IPS-18a (cell line): ENCODE results near the gene FBXW11.
"Not testable (repeated sequence)": the region's sequence is repeated elsewhere in the genome, so short reads cannot be mapped to it uniquely, and the experiment has no call there.

Experiments used
- H3K27ac ChIP-seq: one replicate; pipeline ENCODE4 v1.5.1; 2013; ENCODE audit warnings: low read length
- H3K27me3 ChIP-seq: one replicate; pipeline ENCODE4 v1.6.1; 2013; ENCODE audit warnings: mild to moderate bottlenecking, low read length; ENCODE audit not compliant: control insufficient read depth, insufficient read depth
- H3K36me3 ChIP-seq: one replicate; pipeline ENCODE4 v1.6.1; 2013; ENCODE audit warnings: low read depth, low read length; ENCODE audit not compliant: control insufficient read depth
- H3K4me1 ChIP-seq: one replicate; pipeline ENCODE4 v1.6.1; 2013; ENCODE audit warnings: low read depth, low read length; ENCODE audit not compliant: control insufficient read depth
- H3K4me3 ChIP-seq: one replicate; pipeline ENCODE4 v1.5.1; 2013; ENCODE audit warnings: low read length
- H3K9ac ChIP-seq: one replicate; pipeline ENCODE4 v1.6.1; 2013; ENCODE audit warnings: mild to moderate bottlenecking, low read length, moderate library complexity
- H3K9me3 ChIP-seq: one replicate; pipeline ENCODE4 v1.6.1; 2013; ENCODE audit warnings: low read depth, low read length; ENCODE audit not compliant: control insufficient read depth

Gene FBXW11

GRCh38 chr5:172045315-172045632 is 38.8 kb upstream of the FBXW11 start:
- Histone ChIP-seq H3K4me1 (peaks cover 3% of the 10 kb centered on the region), H3K9ac (no peak overlapping the region), H3K4me3 (no peak overlapping the region), H3K27me3 (no peaks in the 10 kb centered on the region), H3K27ac (no peak overlapping the region), H3K9me3 (no peaks in the 10 kb centered on the region), H3K36me3 (no peaks in the 10 kb centered on the region)

- no peak overlapping the region for H3K9ac ChIP-seq
- H3K36me3 ChIP-seq, result no peaks in the 10 kb centered on the region
- H3K4me3 ChIP-seq, result no peak overlapping the region
- H3K4me1 ChIP-seq, result peaks cover 3% of the 10 kb centered on the region
- no peaks in the 10 kb centered on the region for H3K9me3 ChIP-seq
- no peak overlapping the region for H3K27ac ChIP-seq
- no peaks in the 10 kb centered on the region for H3K27me3 ChIP-seq
These were observed 38.3 kb upstream of the FBXW11 start for GRCh38 chr5:172044631-172045314.

DNA sequence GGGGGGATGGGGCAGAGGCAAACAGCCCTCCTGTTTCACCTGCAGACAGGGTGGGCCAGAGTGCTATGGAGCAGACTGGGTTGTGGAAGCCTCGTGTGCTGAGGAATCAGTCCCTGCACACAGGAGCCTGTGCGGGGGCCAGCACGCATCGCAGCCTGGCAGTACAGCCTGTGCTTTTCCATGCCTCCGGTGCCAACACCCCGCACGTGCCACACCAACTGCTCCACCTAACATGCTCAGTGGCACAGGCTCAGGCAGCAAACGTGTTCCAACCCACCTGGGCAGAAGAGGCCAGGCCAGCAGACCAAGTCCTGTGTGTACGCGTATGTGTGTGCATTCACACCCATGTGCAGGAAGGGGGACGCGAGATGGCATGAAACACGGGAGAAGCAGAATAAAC is 37.4 kb upstream of the FBXW11 start:
- Histone ChIP-seq H3K27me3 (no peaks in the 10 kb centered on the region), H3K9me3 (no peaks in the 10 kb centered on the region), H3K36me3 (no peaks in the 10 kb centered on the region), H3K27ac (no peak overlapping the region), H3K4me3 (no peak overlapping the region), H3K9ac (no peak overlapping the region), H3K4me1 (peaks cover under 1% of the 10 kb centered on the region)

GRCh38 chr5:172042183-172042582 is 35.7 kb upstream of the FBXW11 start:
- Histone ChIP-seq H3K9ac (no peak overlapping the region), H3K9me3 (no peaks in the 10 kb centered on the region), H3K27me3 (no peaks in the 10 kb centered on the region), H3K4me3 (no peak overlapping the region), H3K36me3 (no peaks in the 10 kb centered on the region), H3K27ac (no peak overlapping the region), H3K4me1 (no peaks in the 10 kb centered on the region)

DNA sequence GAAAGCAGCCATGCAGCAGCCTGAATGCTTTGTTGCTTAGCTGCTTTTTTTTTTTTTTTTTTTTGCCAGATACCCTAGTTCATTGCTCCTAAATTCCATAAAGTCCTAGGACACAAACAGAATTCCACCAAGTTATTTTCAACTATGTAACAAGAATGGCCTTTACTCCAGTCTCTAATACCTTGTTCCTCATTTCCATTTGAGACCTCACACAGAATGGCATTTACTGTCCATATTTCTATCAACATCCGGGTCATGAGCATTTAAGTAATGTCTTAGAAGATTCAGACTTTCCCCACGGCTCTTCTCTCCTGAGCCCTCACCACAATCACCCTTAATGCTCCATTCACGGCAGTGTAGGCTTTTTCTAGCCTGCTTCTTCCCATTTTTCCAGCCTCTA is 31.7 kb upstream of the FBXW11 start:
- H3K9ac ChIP-seq, result no peak overlapping the region
- H3K27ac ChIP-seq, result no peak overlapping the region
- H3K36me3 ChIP-seq, result no peaks in the 10 kb centered on the region
- no peaks in the 10 kb centered on the region for H3K4me1 ChIP-seq
- no peak overlapping the region for H3K4me3 ChIP-seq
- H3K27me3 ChIP-seq, result no peaks in the 10 kb centered on the region
- H3K9me3 ChIP-seq, result no peaks in the 10 kb centered on the region

- no peaks in the 10 kb centered on the region for H3K4me1 ChIP-seq
- H3K27ac ChIP-seq, result no peak overlapping the region
- no peaks in the 10 kb centered on the region for H3K36me3 ChIP-seq
- peaks cover 4% of the 10 kb centered on the region for H3K9me3 ChIP-seq
- no peaks in the 10 kb centered on the region for H3K27me3 ChIP-seq
- no peak overlapping the region for H3K9ac ChIP-seq
- no peak overlapping the region for H3K4me3 ChIP-seq
These were observed 28.6 kb upstream of the FBXW11 start for GRCh38 chr5:172035049-172035448.

- no peak overlapping the region for H3K9ac ChIP-seq
- no peaks in the 10 kb centered on the region for H3K36me3 ChIP-seq
- H3K9me3 ChIP-seq, result peaks cover 4% of the 10 kb centered on the region
- no peaks in the 10 kb centered on the region for H3K27me3 ChIP-seq
- no peak overlapping the region for H3K27ac ChIP-seq
- no peak overlapping the region for H3K4me3 ChIP-seq
- H3K4me1 ChIP-seq, result no peaks in the 10 kb centered on the region
These were observed 25.5 kb upstream of the FBXW11 start for GRCh38 chr5:172031894-172032461.

DNA sequence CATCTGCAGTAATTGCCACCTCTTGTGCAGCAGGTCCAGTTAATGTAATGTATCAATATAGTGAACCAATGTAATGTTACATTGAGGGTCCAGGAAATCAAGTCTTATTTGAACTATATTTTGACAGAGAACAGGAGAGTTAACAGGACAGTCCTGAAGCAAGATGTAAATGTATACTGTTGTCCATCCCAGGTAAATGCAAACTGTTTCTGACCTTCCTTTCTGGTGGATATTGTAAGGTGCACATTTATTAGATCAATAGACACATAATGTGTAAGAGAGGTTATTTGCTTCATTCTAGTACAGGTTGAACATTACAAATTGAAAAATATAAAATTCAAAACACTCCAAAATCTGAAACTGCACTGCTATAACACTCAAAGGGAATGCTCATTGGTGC is 23.4 kb upstream of the FBXW11 start:
- Histone ChIP-seq H3K27me3 (no peaks in the 10 kb centered on the region), H3K9me3 (peaks cover 4% of the 10 kb centered on the region), H3K4me3 (no peak overlapping the region), H3K9ac (no peak overlapping the region), H3K36me3 (no peaks in the 10 kb centered on the region), H3K27ac (no peak overlapping the region), H3K4me1 (no peaks in the 10 kb centered on the region)

DNA sequence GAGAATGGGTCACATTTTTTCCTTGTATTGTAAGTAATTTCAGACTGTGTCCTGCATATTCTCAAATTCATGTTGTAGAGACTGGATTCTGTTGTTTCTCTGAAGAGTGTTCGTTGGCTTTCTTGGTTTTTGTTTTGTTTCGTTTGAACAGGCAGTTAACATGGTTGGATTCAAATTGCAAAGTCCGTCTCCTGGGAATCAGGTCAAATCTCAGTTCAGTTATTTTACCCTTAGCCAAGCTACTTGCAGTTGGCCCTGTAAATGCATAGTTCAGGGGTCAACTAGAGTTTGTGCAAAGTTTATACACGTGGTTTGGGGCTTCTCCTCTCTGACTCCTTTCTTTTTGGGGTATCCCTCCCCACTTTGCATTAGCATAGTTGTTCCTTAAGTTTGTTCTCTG is 21.7 kb upstream of the FBXW11 start:
- Histone ChIP-seq H3K27ac (no peak overlapping the region), H3K9me3 (peaks cover 4% of the 10 kb centered on the region), H3K4me3 (no peak overlapping the region), H3K9ac (no peak overlapping the region), H3K36me3 (no peaks in the 10 kb centered on the region), H3K4me1 (no peaks in the 10 kb centered on the region), H3K27me3 (no peaks in the 10 kb centered on the region)

GRCh38 chr5:172020110-172020786 is 13.8 kb upstream of the FBXW11 start:
- H3K9me3 ChIP-seq, H3K4me1 ChIP-seq, H3K4me3 ChIP-seq, H3K9ac ChIP-seq, H3K36me3 ChIP-seq, H3K27me3 ChIP-seq, H3K27ac ChIP-seq: not testable (repeated sequence)

DNA sequence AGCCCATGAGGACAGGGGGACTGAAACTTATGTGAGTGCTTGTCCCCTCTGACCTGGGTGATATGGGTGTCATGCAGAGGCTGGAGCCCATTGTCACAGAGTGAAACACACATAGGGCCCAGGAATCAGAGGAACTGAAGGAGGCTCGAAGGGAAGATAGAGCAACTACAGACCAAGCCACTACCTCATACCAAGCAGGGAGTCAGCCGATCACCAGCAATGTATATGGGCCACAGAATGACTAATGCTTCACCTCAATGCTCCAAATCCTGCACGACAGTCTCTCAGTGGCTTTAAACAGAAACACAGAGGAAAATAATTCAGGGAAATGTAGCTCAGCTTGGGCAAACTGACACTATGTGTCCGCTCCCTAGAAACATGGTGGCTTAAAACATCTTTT is 8.9 kb upstream of the FBXW11 start:
- Histone ChIP-seq H3K9me3 (no peaks in the 10 kb centered on the region), H3K27ac (no peak overlapping the region), H3K4me3 (no peak overlapping the region)

GRCh38 chr5:172010278-172010677 is 3.8 kb upstream of the FBXW11 start:
- H3K27me3 ChIP-seq, result no peaks in the 10 kb centered on the region
- H3K4me1 ChIP-seq, result peaks cover 30% of the 10 kb centered on the region
- H3K9ac ChIP-seq, result no peak overlapping the region
- H3K4me3 ChIP-seq, result no peak overlapping the region
- no peak overlapping the region for H3K27ac ChIP-seq
- no peaks in the 10 kb centered on the region for H3K9me3 ChIP-seq
- no peaks in the 10 kb centered on the region for H3K36me3 ChIP-seq

More for the DNA sequence above, 8.9 kb upstream of the FBXW11 start:
- H3K4me1 ChIP-seq, result peaks cover under 1% of the 10 kb centered on the region
- H3K9ac ChIP-seq, result no peak overlapping the region
- H3K27me3 ChIP-seq, result no peaks in the 10 kb centered on the region
- no peaks in the 10 kb centered on the region for H3K36me3 ChIP-seq
